ENCODE data around the gene NPAS2.

DNA sequence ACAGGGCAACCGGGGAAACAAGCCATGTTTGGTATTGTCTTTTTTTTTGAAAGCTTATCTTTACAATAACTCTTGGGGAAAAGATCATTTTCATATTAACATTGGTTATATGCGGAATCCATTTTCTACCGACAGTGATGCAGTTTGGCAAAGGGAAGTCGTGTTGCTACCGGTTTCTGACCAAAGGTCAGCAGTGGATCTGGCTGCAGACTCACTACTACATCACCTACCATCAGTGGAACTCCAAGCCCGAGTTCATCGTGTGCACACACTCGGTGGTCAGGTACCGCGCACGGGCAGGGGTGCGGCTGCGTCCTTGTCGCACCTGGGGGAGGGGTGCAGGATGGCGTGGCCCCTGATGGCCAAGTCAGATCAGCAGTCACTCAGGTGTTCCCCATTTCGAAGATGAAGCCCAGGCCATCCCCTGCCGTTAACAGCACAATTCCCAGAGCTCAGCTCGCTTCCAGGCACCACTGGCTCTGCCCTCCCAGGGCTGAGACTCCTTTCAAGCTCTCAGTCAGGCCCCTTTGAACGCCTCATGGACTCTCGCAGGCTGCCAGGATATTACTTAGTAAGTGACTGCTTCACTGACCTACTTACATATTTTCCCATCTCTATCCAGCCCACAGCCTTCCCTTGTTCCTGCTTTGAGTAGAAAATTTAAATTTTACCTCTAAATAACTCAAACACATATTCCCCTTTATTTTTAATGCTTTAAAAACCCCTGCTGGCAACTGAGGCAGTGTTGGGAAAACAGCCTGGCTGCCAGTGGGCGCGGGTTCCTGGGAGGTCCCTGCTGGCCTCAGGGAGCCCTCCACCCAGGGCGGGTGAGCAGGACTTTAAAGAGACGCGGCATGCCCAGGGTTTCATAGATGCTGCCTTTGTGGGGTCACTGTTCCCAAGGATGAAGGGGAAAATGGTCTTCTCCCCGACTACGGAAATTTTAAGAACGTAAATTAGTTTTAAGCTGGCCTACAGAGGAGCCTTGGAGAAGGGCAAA, 148.5 kb downstream of the NPAS2 start:
- TF ChIP-seq TEAD4 (IDR thresholded peaks at IDR 0.05; ENCODE audit: borderline replicate concordance, insufficient read depth) (no peak), TAF1 (IDR thresholded peaks at IDR 0.05; ENCODE audit: borderline replicate concordance, low read depth, low read length) (no peak), RFX5 (IDR thresholded peaks at IDR 0.05; ENCODE audit: low read length) (no peak), RCOR1 (IDR thresholded peaks at IDR 0.05; ENCODE audit: low read length) (no peak), GABPA (IDR thresholded peaks at IDR 0.05; ENCODE audit: low read depth) (no peak), CHD2 (IDR thresholded peaks at IDR 0.05; ENCODE audit: low read length, partially characterized antibody) (no peak)
- TF ChIP-seq, protein P1, sequence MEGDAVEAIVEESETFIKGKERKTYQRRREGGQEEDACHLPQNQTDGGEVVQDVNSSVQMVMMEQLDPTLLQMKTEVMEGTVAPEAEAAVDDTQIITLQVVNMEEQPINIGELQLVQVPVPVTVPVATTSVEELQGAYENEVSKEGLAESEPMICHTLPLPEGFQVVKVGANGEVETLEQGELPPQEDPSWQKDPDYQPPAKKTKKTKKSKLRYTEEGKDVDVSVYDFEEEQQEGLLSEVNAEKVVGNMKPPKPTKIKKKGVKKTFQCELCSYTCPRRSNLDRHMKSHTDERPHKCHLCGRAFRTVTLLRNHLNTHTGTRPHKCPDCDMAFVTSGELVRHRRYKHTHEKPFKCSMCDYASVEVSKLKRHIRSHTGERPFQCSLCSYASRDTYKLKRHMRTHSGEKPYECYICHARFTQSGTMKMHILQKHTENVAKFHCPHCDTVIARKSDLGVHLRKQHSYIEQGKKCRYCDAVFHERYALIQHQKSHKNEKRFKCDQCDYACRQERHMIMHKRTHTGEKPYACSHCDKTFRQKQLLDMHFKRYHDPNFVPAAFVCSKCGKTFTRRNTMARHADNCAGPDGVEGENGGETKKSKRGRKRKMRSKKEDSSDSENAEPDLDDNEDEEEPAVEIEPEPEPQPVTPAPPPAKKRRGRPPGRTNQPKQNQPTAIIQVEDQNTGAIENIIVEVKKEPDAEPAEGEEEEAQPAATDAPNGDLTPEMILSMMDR (IDR thresholded peaks at IDR 0.05), result no peak
- TF ChIP-seq, protein P2, sequence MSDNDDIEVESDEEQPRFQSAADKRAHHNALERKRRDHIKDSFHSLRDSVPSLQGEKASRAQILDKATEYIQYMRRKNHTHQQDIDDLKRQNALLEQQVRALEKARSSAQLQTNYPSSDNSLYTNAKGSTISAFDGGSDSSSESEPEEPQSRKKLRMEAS (IDR thresholded peaks at IDR 0.05; ENCODE audit: low read depth), result no peak
- TF ChIP-seq, protein P3, sequence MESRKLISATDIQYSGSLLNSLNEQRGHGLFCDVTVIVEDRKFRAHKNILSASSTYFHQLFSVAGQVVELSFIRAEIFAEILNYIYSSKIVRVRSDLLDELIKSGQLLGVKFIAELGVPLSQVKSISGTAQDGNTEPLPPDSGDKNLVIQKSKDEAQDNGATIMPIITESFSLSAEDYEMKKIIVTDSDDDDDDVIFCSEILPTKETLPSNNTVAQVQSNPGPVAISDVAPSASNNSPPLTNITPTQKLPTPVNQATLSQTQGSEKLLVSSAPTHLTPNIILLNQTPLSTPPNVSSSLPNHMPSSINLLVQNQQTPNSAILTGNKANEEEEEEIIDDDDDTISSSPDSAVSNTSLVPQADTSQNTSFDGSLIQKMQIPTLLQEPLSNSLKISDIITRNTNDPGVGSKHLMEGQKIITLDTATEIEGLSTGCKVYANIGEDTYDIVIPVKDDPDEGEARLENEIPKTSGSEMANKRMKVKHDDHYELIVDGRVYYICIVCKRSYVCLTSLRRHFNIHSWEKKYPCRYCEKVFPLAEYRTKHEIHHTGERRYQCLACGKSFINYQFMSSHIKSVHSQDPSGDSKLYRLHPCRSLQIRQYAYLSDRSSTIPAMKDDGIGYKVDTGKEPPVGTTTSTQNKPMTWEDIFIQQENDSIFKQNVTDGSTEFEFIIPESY (IDR thresholded peaks at IDR 0.05; ENCODE audit: borderline replicate concordance, low read depth), result no peak

Measured in SK-N-SH (cell line).